ENCODE results near the gene LACRT.

DNA sequence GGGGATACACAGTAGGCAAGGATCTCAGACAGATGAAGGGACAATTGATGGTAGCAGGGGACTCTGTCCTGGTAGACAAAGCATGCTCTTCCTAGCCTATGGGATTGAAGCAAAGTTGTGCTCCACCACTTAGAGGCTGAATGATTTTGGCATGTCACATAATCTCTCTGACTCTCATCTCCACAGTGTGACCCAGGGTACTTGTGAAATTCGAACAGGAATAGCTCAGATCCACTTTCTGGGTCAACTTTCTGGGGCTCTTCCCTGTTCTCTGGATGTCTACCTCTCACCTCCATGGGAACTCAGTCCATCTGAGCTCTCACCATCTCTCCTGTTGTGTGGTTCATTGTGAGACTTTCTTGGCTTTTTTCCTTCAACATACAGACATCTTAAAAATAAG lies 15.1 kb upstream of the LACRT start:
- TF ChIP-seq NFYB (CRISPR knock-in tag; conservative IDR thresholded peaks at IDR 0.05; ENCODE audit: low read depth) (no peak), NR3C1 (CRISPR knock-in tag; conservative IDR thresholded peaks at IDR 0.05; ENCODE audit: low read depth) (no peak), NFE2L1 (CRISPR knock-in tag; IDR thresholded peaks at IDR 0.05) (no peak), ZNF423 (CRISPR knock-in tag; IDR thresholded peaks at IDR 0.05) (no peak), SP1 (CRISPR knock-in tag; conservative IDR thresholded peaks at IDR 0.05) (no peak), CBFB (CRISPR knock-in tag; IDR thresholded peaks at IDR 0.05; ENCODE audit: low read depth) (no peak)
- TF ChIP-seq, protein P1, sequence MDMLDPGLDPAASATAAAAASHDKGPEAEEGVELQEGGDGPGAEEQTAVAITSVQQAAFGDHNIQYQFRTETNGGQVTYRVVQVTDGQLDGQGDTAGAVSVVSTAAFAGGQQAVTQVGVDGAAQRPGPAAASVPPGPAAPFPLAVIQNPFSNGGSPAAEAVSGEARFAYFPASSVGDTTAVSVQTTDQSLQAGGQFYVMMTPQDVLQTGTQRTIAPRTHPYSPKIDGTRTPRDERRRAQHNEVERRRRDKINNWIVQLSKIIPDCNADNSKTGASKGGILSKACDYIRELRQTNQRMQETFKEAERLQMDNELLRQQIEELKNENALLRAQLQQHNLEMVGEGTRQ (CRISPR knock-in tag; IDR thresholded peaks at IDR 0.05): no peak
- TF ChIP-seq, protein P2, sequence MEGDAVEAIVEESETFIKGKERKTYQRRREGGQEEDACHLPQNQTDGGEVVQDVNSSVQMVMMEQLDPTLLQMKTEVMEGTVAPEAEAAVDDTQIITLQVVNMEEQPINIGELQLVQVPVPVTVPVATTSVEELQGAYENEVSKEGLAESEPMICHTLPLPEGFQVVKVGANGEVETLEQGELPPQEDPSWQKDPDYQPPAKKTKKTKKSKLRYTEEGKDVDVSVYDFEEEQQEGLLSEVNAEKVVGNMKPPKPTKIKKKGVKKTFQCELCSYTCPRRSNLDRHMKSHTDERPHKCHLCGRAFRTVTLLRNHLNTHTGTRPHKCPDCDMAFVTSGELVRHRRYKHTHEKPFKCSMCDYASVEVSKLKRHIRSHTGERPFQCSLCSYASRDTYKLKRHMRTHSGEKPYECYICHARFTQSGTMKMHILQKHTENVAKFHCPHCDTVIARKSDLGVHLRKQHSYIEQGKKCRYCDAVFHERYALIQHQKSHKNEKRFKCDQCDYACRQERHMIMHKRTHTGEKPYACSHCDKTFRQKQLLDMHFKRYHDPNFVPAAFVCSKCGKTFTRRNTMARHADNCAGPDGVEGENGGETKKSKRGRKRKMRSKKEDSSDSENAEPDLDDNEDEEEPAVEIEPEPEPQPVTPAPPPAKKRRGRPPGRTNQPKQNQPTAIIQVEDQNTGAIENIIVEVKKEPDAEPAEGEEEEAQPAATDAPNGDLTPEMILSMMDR (IDR thresholded peaks at IDR 0.05): no peak
- TF ChIP-seq, protein P3, sequence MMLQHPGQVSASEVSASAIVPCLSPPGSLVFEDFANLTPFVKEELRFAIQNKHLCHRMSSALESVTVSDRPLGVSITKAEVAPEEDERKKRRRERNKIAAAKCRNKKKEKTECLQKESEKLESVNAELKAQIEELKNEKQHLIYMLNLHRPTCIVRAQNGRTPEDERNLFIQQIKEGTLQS (CRISPR knock-in tag; conservative IDR thresholded peaks at IDR 0.05): no peak
- TF ChIP-seq, protein P4, sequence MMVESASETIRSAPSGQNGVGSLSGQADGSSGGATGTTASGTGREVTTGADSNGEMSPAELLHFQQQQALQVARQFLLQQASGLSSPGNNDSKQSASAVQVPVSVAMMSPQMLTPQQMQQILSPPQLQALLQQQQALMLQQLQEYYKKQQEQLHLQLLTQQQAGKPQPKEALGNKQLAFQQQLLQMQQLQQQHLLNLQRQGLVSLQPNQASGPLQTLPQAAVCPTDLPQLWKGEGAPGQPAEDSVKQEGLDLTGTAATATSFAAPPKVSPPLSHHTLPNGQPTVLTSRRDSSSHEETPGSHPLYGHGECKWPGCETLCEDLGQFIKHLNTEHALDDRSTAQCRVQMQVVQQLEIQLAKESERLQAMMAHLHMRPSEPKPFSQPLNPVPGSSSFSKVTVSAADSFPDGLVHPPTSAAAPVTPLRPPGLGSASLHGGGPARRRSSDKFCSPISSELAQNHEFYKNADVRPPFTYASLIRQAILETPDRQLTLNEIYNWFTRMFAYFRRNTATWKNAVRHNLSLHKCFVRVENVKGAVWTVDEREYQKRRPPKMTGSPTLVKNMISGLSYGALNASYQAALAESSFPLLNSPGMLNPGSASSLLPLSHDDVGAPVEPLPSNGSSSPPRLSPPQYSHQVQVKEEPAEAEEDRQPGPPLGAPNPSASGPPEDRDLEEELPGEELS (CRISPR knock-in tag; IDR thresholded peaks at IDR 0.05): no peak

Measured in WTC11 (cell line).